GM13976 (cell line): ENCODE data around the gene HCN2.

Source experiments
- DNase-seq: peaks from one replicate; pipeline ENCODE4 v3.0.0; 2012; ENCODE audit warnings: low spot score
- in situ Hi-C: fragments of 300-500 bp; cut with MboI; formaldehyde crosslinking; loops from one replicate; pipeline ENCODE4 v1.12.0; 2022; ENCODE audit warnings: low sequenced_read_pairs, mixed read lengths, inconsistent platforms; ENCODE audit not compliant: unreplicated experiment
- TF ChIP-seq, protein P1 (sequence below): IDR thresholded peaks from 2 replicates; pipeline ENCODE4 v1.5.1; 2012; ENCODE audit warnings: borderline replicate concordance, mild to moderate bottlenecking; ENCODE audit not compliant: insufficient read depth; ENCODE audit errors: extremely low read depth, missing control alignments, control extremely low read depth

Gene HCN2

DNA sequence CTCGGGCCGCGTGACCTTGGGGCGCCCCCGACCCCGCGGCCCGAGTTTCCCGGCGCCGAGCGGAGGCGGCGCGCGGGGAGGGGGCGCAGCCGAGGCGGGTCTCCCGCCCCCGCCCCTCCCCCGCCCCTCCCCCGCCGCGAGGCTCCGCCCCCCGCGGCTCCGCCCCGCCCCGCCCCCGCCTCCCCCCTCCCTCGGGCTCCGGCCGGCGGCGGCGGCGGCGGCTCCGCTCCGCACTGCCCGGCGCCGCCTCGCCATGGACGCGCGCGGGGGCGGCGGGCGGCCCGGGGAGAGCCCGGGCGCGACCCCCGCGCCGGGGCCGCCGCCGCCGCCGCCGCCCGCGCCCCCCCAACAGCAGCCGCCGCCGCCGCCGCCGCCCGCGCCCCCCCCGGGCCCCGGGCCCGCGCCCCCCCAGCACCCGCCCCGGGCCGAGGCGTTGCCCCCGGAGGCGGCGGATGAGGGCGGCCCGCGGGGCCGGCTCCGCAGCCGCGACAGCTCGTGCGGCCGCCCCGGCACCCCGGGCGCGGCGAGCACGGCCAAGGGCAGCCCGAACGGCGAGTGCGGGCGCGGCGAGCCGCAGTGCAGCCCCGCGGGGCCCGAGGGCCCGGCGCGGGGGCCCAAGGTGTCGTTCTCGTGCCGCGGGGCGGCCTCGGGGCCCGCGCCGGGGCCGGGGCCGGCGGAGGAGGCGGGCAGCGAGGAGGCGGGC is at the start of gene HCN2:
HCN2 (plus strand) TSS at position 189 of the 703 bp plus-strand sequence; CDS start at position 254, 65 bp downstream.
- DNase-seq: no peak
- in situ Hi-C loops: loop anchor here (25.0 kb wide), 1 partner anchor 147 kb away; no protein-coding TSS in a partner anchor
- TF ChIP-seq, protein P1, sequence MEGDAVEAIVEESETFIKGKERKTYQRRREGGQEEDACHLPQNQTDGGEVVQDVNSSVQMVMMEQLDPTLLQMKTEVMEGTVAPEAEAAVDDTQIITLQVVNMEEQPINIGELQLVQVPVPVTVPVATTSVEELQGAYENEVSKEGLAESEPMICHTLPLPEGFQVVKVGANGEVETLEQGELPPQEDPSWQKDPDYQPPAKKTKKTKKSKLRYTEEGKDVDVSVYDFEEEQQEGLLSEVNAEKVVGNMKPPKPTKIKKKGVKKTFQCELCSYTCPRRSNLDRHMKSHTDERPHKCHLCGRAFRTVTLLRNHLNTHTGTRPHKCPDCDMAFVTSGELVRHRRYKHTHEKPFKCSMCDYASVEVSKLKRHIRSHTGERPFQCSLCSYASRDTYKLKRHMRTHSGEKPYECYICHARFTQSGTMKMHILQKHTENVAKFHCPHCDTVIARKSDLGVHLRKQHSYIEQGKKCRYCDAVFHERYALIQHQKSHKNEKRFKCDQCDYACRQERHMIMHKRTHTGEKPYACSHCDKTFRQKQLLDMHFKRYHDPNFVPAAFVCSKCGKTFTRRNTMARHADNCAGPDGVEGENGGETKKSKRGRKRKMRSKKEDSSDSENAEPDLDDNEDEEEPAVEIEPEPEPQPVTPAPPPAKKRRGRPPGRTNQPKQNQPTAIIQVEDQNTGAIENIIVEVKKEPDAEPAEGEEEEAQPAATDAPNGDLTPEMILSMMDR: no peak

DNA sequence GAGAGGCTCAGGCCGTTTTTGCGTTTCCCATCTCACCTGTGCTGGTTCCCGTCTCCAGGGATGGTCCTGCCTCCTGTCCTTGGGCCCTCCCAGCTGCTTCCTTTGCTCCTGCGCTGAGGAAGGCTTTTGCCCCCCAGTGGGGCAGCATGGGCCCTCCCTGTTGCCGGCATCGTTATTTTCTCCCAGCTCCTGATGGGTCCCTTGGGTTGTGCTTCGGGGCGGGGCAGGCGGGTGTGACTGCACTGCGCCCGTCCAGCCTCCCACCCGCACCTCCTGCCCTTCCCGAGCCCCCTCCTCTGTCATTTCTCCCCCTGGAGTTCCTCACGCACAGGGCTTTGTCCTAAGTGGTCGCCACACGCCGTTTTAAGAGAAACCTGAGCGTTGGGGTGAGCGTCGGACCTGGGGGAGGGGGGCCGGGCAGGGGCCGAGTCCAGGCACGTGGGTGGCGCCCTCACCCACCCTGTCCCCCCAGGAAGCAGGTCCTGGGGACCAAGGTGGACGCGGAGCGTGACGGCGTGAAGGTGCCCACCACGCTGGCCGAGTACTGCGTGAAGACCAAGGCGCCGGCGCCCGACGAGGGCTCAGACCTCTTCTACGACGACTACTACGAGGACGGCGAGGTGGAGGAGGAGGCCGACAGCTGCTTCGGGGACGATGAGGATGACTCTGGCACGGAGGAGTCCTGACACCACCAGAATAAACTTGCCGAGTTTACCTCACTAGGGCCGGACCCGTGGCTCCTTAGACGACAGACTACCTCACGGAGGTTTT is 48.6 kb upstream of the HCN2 start:
- in situ Hi-C loops: no loop called here
- DNase-seq: no peak
- TF ChIP-seq, protein P1: no peak

DNA sequence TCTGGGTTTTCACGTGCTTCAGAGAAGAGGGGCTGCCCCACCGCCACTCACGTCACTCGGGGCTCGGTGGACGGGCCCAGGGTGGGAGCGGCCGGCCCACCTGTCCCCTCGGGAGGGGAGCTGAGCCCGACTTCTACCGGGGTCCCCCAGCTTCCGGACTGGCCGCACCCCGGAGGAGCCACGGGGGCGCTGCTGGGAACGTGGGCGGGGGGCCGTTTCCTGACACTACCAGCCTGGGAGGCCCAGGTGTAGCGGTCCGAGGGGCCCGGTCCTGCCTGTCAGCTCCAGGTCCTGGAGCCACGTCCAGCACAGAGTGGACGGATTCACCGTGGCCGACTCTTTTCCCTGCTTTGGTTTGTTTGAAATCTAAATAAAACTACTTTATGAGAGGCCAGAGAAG is 48.0 kb upstream of the HCN2 start:
- DNase-seq: no peak
- in situ Hi-C loops: no loop called here
- TF ChIP-seq, protein P1: no peak

DNA sequence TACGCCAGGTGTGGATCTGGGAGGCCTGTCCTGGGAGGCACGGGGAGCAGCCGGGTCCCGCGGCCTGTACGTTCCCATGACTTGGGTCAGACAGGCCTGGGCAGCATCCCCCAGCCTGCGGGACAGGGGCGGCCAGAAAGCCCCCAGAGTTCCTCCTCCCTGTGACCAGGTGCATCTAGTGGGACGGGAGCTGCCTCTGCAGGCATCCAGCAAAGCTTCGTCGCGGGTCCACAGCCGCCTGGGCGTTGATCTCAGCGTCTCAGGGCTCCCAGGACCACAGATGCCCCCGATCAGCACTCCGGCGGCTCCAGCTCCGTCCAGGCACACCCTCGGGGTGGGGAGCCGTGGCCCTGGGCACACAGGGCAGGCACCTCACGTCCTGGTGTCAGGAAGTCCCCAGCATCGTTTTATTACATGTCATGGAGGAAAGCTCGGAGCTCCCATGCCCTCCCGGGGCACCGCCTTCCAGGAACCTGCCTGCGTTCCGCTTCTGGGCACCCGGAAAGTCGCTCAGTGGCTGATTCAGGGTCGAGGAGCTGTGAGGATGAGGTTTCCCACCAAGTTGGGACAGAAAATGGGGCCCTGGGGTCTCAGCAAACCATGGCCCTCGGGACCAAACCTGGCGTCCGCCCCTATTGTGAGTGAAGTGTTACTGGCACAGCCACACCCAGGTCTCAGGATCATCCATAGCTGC is 47.4 kb upstream of the HCN2 start:
- in situ Hi-C loops: no loop called here
- TF ChIP-seq, protein P1: no peak
- no peak for DNase-seq

DNA sequence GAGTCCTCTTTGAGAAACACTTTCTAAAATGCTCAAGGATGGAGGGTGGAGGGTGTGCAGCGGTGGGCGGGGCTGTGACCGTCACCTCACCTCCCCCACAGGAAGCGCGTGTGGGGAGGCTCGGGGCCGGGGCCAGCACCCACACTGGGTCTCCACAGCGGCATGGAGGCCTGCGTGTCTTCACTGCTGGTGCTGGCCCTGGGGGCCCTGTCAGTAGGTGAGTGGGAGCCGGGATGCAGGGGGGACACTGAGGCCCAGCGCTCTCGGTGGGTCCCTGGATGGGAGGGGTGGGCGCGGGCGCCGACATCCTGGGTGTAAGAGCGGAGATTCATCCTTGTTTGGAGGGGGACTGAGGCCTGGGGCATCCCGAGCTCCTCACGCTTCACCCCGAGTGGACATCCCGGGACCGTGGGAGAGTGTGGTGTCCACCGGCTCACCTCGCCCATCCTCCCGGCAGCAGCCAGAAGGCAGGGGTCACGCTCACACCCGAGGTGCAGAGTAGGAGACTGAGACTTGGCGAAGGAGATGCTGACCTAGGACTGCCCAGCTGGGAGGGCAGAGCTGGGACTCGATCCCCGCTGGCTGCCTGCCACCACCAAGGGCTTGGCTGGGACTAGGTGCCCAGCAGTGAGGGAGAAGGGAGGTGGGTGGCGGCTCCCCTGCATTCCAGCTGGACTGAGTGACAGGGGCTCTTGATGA is 45.6 kb upstream of the HCN2 start, which contains the start of gene GZMM:
GZMM (plus strand) TSS at position 144 of the 699 bp plus-strand sequence; CDS start at position 163, 19 bp downstream.
- DNase-seq: peak; percentile 47
- TF ChIP-seq, protein P1: no peak
- in situ Hi-C loops: no loop called here

DNA sequence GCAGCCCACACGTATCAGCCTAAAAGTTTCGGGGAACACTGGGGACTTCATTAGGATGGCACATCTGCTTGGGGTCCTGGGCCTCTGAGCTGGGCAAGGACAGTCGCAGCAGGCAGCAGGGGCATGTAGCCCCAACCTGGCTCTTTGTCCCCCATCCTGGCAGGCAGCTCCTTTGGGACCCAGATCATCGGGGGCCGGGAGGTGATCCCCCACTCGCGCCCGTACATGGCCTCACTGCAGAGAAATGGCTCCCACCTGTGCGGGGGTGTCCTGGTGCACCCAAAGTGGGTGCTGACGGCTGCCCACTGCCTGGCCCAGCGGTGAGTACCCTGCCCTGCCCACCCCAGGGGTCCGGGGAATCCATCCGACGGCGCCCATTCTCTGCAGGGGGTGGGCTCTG is 42.6 kb upstream of the HCN2 start:
- no peak for DNase-seq
- TF ChIP-seq, protein P1: no peak
- in situ Hi-C loops: no loop called here
